ENCODE measurements around the gene ARHGAP1. TPM values are rescaled to one million over a fixed set of nuclear protein-coding genes. Genes with fewer than 3 reads are reported as not detected.

Gene ARHGAP1
- total RNA-seq, 3 donors from 2014 or later, result 26.5 to 55.7 (median 33.8) TPM

GRCh38 chr11:46642627-46643335 is 57.6 kb downstream of the ARHGAP1 start:
- H3K27me3 ChIP-seq, result no peaks in the 10 kb centered on the region
- intact Hi-C loops (cut with DNase I; ENCODE audit: low total_unique reads), result no loop called here
- no peak overlapping the region for H3K4me3 ChIP-seq
- H3K36me3 ChIP-seq, result no peaks in the 10 kb centered on the region
- no peaks in the 10 kb centered on the region for H3K4me1 ChIP-seq
- DNase-seq (ENCODE audit: low spot score in 2 of 2), result no peak
- no peaks in the 10 kb centered on the region for H3K9me3 ChIP-seq
- H3K27ac ChIP-seq, result no peak overlapping the region
- TF ChIP-seq POLR2A (IDR thresholded peaks at IDR 0.05) (no peak), CTCF (IDR thresholded peaks at IDR 0.05) (no peak), POLR2AphosphoS5 (IDR thresholded peaks at IDR 0.05) (no peak)

- no peaks in the 10 kb centered on the region for H3K27me3 ChIP-seq
- intact Hi-C loops (cut with DNase I; ENCODE audit: low total_unique reads), result no loop called here
- H3K4me3 ChIP-seq, result no peak overlapping the region
- DNase-seq (ENCODE audit: low spot score in 2 of 2), result no peak
- H3K27ac ChIP-seq, result no peak overlapping the region
- H3K9me3 ChIP-seq, result no peaks in the 10 kb centered on the region
- no peaks in the 10 kb centered on the region for H3K36me3 ChIP-seq
- TF ChIP-seq POLR2AphosphoS5 (IDR thresholded peaks at IDR 0.05), result no peak
- no peak for TF ChIP-seq CTCF (IDR thresholded peaks at IDR 0.05)
- no peak for TF ChIP-seq POLR2A (IDR thresholded peaks at IDR 0.05)
- H3K4me1 ChIP-seq, result no peaks in the 10 kb centered on the region
These were observed 58.8 kb downstream of the ARHGAP1 start for GRCh38 chr11:46641639-46642038.

GRCh38 chr11:46640036-46640788 is 60.2 kb downstream of the ARHGAP1 start:
- no peak overlapping the region for H3K27ac ChIP-seq
- no peaks in the 10 kb centered on the region for H3K27me3 ChIP-seq
- TF ChIP-seq POLR2AphosphoS5 (IDR thresholded peaks at IDR 0.05), result no peak
- no peak for TF ChIP-seq CTCF (IDR thresholded peaks at IDR 0.05)
- no peak for TF ChIP-seq POLR2A (IDR thresholded peaks at IDR 0.05)
- no peaks in the 10 kb centered on the region for H3K4me1 ChIP-seq
- H3K36me3 ChIP-seq, result no peaks in the 10 kb centered on the region
- no peak for DNase-seq (ENCODE audit: low spot score in 2 of 2)
- intact Hi-C loops (cut with DNase I; ENCODE audit: low total_unique reads), result no loop called here
- no peaks in the 10 kb centered on the region for H3K9me3 ChIP-seq
- H3K4me3 ChIP-seq, result no peak overlapping the region

- no peak for DNase-seq (ENCODE audit: low spot score in 2 of 2)
- H3K4me3 ChIP-seq, result no peak overlapping the region
- no peaks in the 10 kb centered on the region for H3K9me3 ChIP-seq
- H3K27me3 ChIP-seq, result no peaks in the 10 kb centered on the region
- intact Hi-C loops (cut with DNase I; ENCODE audit: low total_unique reads), result no loop called here
- TF ChIP-seq CTCF (IDR thresholded peaks at IDR 0.05), result no peak
- no peak for TF ChIP-seq POLR2AphosphoS5 (IDR thresholded peaks at IDR 0.05)
- TF ChIP-seq POLR2A (IDR thresholded peaks at IDR 0.05), result no peak
- no peak overlapping the region for H3K27ac ChIP-seq
- no peaks in the 10 kb centered on the region for H3K36me3 ChIP-seq
- no peaks in the 10 kb centered on the region for H3K4me1 ChIP-seq
These were observed 61.1 kb downstream of the ARHGAP1 start for GRCh38 chr11:46639197-46639839.

- DNase-seq (ENCODE audit: low spot score in 2 of 2), result no peak
- Histone ChIP-seq H3K4me1 (no peaks in the 10 kb centered on the region), H3K27ac (no peak overlapping the region), H3K27me3 (no peaks in the 10 kb centered on the region), H3K36me3 (no peaks in the 10 kb centered on the region), H3K9me3 (no peaks in the 10 kb centered on the region), H3K4me3 (no peak overlapping the region)
- intact Hi-C loops (cut with DNase I; ENCODE audit: low total_unique reads), result no loop called here
- no peak for TF ChIP-seq POLR2AphosphoS5 (IDR thresholded peaks at IDR 0.05)
- no peak for TF ChIP-seq CTCF (IDR thresholded peaks at IDR 0.05)
- TF ChIP-seq POLR2A (IDR thresholded peaks at IDR 0.05), result no peak
These were observed 62.9 kb downstream of the ARHGAP1 start for GRCh38 chr11:46637546-46637945.
